Measurements from ENCODE around the gene PPP4C.

DNA sequence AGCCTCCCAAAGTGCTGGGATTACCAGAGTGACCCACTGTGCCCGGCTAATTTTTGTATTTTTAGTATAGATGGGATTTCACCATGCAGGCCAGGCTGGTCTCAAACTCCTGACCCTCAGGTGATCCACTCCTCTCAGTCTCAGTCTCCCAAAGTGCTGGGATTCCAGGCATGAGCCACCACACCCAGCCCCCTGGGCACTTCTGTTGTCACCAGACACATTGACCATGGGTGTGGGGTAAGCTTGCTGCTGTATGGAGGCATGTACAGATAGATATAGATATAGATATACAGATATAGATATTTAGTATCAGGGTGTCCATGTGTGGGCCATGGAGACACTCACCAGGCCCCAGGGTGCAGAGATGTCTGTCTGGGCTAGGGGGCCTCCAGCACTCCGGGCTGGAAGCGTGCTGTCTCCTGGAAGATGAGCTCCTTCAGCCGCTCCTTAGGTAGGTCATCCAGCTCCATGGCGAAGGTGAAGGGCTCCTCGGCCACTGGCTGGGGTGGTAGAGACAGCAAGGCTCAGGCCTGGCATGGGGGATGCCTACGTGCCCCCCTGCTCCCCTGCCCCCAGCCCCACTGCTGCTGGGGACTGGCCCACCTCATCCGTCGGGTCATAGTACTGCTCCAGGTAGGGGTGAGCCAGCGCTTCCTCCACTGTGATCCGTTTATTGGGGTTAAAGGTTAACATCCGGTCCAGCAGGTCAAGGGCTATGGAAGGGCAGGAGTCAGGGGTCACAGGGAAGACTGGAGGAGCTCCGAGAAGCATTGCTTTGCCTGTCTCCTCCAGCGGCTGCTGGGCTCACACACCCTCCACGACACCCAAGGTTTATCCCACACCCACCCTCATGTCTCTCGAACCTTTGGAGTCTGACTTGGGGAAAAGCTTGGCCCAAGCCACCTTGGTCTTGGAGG, 40.8 kb downstream of the PPP4C start:
- TF ChIP-seq POLR2A (IDR thresholded peaks at IDR 0.05) = no peak
- TF ChIP-seq CTCF (IDR thresholded peaks at IDR 0.05) = no peak

Data from Peyer's patch (tissue), 4 donors.